GM18951 (cell line): ENCODE measurements around the gene SEMA3G.

ENCODE experiments used
- POLR2A ChIP-seq: IDR thresholded peaks from 4 replicates; pipeline ENCODE4 v1.6.1; 2011; ENCODE audit warnings: mild to moderate bottlenecking; ENCODE audit not compliant: insufficient read length, insufficient read depth; ENCODE audit errors: extremely low read depth
- in situ Hi-C: fragments of 300-500 bp; cut with MboI; formaldehyde crosslinking; loops from one replicate; pipeline ENCODE4 v1.12.0; 2022; ENCODE audit warnings: low sequenced_read_pairs, mixed read lengths, inconsistent platforms; ENCODE audit not compliant: unreplicated experiment

SEMA3G gene

DNA sequence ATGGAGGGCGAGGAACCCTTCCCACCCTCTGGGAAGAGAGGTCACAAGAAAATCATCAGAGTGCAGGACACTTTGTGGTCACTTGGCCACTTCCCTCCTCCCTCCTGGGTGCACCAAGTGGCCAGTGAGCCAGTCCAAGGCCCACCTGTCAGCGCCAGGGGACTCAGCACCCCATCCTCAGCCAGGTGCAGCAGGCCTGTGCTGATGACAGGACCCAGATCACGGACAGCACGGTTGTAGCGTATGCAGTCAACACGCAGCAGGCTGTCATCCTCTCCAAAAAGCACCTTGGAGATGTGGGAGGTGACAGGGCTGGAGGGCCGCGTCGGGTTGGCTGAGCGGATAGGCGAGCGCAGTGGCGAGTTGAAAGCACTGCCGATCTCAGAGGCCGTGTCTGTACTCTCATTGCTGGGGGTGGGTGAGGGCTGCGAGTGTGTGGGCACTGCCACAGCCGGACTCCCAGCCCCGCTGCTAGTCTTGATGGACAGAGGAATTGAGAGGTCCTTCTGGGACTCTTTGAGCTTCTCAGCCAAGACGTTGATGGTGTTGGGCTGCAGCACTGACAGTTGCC is 41.5 kb downstream of the SEMA3G start:
- in situ Hi-C loops: no loop called here
- TF ChIP-seq POLR2A: no peak

DNA sequence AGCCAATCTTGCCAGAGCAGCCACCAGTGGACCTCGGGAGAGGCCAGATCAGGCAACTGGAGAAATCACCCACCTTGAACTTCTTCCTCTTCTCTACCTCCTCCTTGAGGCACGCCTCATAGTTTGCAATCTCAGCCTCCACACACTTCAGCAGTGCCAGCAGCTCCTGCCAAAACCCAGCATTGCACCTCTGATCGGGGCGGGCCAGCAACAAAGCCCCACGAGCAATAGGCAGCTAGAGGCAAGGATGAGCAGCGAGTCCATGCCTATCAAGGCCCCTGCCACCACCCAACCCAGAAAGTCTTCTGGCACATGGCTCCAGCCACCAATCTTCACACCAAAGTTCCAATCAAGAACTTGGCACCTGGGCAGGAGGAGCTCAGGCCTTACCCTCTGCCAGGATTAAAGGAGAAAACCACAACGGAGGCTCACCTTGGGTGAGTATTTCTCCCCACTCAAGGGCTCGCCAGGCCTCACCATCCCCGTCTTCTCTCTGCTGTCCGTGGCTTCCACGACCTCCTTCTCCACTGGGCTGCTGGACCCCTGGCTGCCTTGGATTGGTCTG is 42.1 kb downstream of the SEMA3G start:
- TF ChIP-seq POLR2A: no peak
- in situ Hi-C loops: no loop called here

DNA sequence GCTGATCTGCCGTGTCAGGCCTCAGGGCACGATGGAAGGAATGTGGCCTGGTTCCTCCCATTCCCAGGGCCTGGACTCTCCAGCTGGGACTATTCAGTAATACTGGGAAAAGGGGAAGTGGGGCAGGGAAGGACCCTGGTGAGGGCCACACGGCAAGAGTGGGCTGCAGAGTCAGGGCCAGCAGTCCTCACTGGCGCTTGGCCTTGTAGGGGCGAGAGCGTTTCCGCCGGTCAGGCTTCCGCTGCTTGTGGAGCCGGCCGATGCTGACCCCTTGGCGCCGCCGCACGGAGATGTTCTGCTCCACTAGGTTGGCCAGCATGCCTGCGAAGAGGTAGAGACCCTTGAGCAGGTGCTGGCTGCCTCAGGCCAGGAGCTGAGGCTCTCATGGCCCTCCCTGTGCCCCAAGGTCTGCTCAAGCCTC is 42.8 kb downstream of the SEMA3G start:
- no peak for TF ChIP-seq POLR2A
- in situ Hi-C loops: no loop called here

DNA sequence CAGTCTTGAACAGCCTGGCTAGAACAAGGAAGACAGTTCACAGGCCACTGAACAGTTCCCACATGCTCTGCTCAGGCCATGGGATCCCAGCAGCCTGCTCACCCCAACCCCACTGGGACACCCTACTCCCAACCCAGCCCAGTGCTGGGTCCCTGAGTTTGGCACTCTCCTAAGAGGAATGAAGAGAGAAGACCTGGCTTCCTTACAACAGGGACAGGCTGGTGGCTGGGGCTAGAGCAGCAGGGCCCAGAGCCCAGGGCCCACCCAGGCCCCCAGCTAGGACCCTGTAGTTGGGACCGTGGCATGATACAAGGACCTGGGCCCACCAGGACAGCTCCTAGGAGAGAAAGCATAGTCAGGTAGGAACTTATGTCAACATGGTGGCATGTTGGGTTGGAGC is 43.4 kb downstream of the SEMA3G start:
- in situ Hi-C loops: no loop called here
- TF ChIP-seq POLR2A: no peak

DNA sequence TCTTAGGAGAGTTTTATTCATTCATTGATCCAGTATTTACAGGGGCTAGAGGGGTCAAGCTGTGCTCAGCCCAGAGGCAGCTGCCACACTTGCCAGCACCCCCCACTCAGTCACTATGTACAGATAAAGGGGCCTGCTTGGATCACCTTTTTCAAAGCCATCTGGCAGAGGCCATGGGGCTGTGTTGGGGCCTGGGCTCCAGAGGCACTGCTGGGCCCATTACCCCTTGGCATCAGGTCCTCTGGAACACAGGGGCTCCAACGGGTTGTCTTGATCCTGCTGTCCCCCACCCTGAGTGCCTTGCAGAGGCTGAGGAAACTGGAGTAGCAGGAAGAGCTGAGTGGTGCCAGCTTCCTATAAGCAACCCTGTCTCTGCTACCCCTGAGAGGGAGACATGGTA is 43.9 kb downstream of the SEMA3G start:
- no peak for TF ChIP-seq POLR2A
- in situ Hi-C loops: no loop called here

DNA sequence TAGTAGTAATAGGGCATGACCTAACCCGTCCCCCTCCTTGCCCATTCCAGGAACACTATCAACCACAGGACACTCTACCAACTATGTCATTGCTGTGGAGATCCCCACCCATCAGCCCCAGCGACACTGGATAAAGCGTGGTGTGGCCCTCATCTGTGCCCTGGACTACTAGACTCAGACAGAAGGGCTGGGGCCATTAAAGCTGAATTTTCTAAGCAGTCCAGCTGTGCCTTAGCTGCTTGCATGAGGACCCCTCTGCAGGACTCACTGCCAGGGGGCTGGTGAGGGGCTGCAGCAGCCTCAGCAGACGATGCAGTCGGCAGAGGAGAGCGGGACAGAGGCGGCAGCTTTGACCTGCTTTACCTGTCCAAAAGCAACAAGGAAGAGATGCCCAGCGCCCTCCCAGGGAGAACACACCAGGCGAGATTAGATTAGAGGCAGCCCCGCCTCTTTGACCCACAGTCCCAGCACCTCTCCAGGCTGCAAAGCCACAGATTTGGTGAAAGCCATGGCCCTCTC is 44.6 kb downstream of the SEMA3G start:
- TF ChIP-seq POLR2A: no peak
- in situ Hi-C loops: no loop called here

DNA sequence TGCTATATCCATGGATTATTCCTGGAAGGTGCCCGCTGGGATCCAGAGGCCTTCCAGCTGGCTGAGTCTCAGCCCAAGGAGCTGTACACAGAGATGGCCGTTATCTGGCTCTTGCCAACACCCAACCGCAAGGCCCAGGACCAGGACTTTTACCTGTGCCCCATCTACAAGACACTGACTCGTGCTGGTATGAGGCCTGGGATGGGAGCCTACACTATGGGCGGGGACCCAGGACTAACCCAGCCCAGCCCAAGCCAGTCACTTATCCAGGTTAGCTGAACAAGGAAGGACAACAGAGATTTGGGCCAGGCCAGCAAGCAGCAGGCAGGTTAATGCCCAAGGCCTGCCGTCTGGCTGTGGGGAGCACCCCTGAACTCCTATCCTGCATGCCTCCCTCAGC is 45.3 kb downstream of the SEMA3G start:
- TF ChIP-seq POLR2A: peak; percentile 2
- in situ Hi-C loops: no loop called here

DNA sequence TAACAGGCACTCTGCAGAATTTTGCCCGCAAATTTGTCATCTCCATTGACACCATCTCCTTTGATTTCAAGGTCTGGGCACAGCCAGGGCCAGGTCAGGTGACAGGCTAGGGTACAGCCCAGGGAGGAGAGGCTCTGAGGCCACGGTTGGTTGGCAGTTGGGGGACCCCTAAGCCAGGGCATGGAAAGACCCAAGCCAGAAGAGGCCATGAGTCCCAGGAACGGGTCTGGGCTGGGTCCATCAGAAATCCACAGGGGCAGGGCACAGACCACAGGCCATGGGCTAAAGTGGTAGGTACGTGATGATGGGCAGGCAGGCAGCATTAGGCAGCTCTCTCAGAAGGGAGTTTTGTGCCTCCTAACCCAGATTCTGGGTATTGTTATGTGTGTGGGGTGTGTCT is 45.8 kb downstream of the SEMA3G start:
- in situ Hi-C loops: no loop called here
- peak; percentile 8 for TF ChIP-seq POLR2A

DNA sequence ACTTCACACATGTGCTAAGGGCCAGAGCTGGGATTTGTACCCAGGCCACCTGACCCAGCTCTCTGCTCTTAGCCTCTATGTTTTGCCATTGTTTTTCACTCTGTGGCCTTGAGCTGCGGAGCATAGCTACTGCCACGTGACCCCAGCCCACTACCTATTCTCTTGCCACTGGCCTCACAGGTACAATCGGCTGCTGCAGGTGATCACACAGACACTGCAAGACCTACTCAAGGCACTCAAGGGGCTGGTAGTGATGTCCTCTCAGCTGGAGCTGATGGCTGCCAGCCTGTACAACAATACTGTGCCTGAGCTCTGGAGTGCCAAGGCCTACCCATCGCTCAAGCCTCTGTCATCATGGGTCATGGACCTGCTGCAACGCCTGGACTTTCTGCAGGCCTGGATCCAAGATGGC is 46.2 kb downstream of the SEMA3G start:
- TF ChIP-seq POLR2A: peak; percentile 13
- in situ Hi-C loops: no loop called here

DNA sequence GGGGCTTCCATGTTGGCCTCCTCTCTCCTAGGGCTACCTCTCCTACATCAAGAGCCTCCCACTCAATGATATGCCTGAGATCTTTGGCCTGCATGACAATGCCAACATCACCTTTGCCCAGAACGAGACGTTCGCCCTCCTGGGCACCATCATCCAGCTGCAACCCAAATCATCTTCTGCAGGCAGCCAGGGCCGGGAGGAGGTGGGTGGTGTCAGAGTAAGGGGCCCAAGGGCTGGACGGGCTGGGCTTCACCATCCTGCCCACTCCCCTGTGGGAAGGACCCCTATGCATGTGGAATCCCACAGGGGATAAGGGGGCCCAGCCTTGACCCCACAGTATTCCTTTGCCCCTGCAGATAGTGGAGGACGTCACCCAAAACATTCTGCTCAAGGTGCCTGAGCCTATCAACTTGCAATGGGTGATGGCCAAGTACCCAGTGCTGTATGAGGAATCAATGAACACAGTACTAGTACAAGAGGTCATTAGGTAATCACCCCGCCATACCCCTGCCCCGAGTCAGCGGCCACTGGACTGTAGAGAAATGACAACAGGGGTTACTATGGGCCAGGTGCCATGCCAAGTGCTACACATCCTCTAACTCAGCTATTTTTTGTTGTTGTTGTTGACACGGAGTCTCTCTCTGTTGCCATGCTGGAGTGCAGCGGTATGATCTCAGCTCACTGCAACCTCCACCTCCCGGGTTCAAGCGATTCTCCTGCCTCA is 47.1 kb downstream of the SEMA3G start:
- in situ Hi-C loops: no loop called here
- no peak for TF ChIP-seq POLR2A

DNA sequence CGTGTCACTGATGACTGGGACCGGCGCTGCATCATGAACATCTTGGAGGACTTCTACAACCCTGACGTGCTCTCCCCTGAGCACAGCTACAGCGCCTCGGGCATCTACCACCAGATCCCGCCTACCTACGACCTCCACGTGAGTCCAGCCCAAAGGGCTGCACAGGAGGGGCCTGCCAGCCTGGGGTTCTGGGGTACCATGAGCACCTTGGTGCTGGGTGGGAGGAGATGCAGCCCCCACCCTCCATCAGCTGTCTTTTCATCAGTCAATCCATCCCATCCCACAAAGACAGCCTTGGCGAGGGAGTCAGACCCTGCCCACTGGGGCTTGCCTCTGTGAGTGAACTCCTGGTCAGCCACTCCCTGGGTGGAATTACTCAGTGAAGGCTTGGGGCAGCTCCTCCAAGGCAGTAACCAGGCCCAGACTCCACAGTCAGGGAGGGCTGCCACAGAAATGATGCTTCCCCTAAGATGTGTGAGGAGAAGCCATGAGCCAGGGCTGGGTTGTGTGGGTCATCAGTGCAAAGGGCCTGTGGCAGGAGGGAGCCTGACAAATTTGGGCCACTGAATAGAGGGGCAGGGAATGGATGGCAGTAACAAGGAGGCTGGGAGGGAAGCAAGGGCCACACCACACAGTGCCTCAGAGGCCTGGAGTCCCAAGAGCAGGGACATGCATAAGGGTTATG is 47.9 kb downstream of the SEMA3G start:
- in situ Hi-C loops: no loop called here
- TF ChIP-seq POLR2A: no peak

DNA sequence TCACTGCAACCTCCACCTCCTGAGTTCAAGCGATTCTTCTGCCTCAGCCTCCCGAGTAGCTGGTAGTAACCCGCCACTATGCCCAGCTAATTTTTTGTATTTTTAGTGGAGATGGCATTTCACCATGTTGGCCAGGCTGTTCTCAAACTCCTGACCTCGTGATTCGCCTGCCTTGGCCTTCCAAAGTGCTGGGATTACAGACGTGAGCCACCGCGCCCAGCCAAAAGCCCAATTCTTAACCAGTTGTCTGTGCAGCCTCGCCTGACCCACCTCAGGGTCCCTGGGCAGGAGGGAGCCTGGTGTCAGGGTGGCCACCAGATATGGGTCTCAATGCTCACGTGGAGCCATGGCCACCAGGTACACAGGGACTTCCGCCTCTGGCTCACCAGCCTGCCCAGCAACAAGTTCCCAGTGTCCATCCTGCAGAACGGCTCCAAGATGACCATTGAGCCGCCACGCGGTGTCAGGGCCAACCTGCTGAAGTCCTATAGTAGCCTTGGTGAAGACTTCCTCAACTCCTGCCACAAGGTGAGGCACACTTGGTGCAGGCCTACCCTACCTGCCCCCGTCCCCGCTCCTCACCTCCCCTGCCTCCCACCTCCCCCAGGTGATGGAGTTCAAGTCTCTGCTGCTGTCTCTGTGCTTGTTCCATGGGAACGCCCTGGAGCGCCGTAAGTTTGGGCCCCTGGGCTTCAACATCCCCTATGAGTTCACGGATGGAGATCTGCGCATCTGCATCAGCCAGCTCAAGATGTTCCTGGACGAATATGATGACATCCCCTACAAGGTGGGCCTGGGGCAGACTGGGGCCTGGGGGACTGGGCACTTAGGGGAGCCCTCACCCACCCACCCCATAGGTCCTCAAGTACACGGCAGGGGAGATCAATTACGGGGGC is 48.6 kb downstream of the SEMA3G start:
- TF ChIP-seq POLR2A: no peak
- in situ Hi-C loops: no loop called here

DNA sequence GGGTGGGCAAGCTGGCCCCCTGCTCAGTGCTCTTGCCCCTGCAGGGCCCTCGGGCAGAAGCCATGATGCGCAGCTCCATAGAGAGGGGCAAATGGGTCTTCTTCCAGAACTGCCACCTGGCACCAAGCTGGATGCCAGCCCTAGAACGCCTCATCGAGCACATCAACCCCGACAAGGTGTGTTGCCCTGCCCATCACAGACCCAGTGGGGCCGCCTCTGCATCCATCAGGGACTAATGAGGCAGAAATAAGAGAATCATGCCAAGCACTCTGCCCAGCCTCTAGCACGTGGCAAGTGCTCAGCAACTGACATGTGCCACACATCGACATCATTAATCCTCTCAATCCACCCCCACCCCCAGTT is 49.4 kb downstream of the SEMA3G start:
- no peak for TF ChIP-seq POLR2A
- in situ Hi-C loops: no loop called here
